Panc1 (cell line): ENCODE results near the gene RMDN3. TPM values are rescaled to one million over a fixed set of nuclear protein-coding genes. Genes with fewer than 3 reads are reported as not detected.

Source experiments
- ATAC-seq: fragments of 200-7000 bp; cut with Tn5 transposase; 2 replicates; pipeline ENCODE4 v1.9.1; 2020; ENCODE audit warnings: mild to moderate bottlenecking, moderate library complexity
- BruUV-seq: library from RNA; stranded (reverse); fragments of 400-500 nt; replicated peaks from 2 replicates; lab custom pipeline; 2021; lab: Mats Ljungman, UMichigan
- CTCF ChIA-PET: fragments of 300-600 bp; sonication (Branson Sonifier 250); formaldehyde crosslinking; loops from one replicate; lab custom pipeline; 2022; ENCODE audit warnings: antibody characterized with exemption; lab: Charles Lee
- POLR2A ChIA-PET: fragments of 300-600 bp; sonication (Branson Sonifier 250); formaldehyde crosslinking; loops from one replicate; lab custom pipeline; 2022; ENCODE audit warnings: antibody characterized with exemption; lab: Charles Lee
- DNase-seq: peaks from one replicate; pipeline ENCODE4 v3.0.0-alpha.2; 2010; ENCODE audit warnings: low read depth, low spot score
- H3K27ac ChIP-seq: 2 replicates; pipeline ENCODE4 v1.5.1; 2011; ENCODE audit warnings: mild to moderate bottlenecking, low read length, inconsistent platforms
- H3K27me3 ChIP-seq: fragments of 200-500 bp; sonication (Bioruptor generic); 2 replicates; pipeline ENCODE4 v1.6.0; 2014; ENCODE audit warnings: low read length, inconsistent platforms; ENCODE audit not compliant: control insufficient read depth, insufficient read depth
- H3K36me3 ChIP-seq: fragments of 200-500 bp; sonication (Bioruptor generic); 2 replicates; pipeline ENCODE4 v1.5.1; 2014; ENCODE audit warnings: inconsistent platforms, mild to moderate bottlenecking, low read length, moderate library complexity; ENCODE audit not compliant: control insufficient read depth, insufficient read depth
- H3K4me1 ChIP-seq: 2 replicates; pipeline ENCODE4 v1.5.1; 2011; ENCODE audit warnings: inconsistent platforms, mild to moderate bottlenecking, low read length, moderate library complexity; ENCODE audit not compliant: control insufficient read depth, insufficient read depth
- H3K4me3 ChIP-seq, 2 experiments: 2 replicates each; pipeline ENCODE4 v1.5.1; 2011 to 2012; ENCODE audit warnings: low read depth in 2 of 2, low read length in 2 of 2, mild to moderate bottlenecking in 2 of 2, inconsistent platforms in 1 of 2, moderate library complexity in 1 of 2
- H3K9me3 ChIP-seq: fragments of 200-500 bp; sonication (Bioruptor generic); 2 replicates; pipeline ENCODE4 v1.5.1; 2014; ENCODE audit warnings: low read depth, mild to moderate bottlenecking, inconsistent platforms, low read length, moderate library complexity; ENCODE audit not compliant: control insufficient read depth, insufficient read depth
- POLR2AphosphoS5 ChIP-seq: IDR thresholded peaks from 2 replicates; pipeline ENCODE4 v1.6.1; 2012; ENCODE audit warnings: mild to moderate bottlenecking, low read depth, low read length, moderate library complexity
- SIN3A ChIP-seq: IDR thresholded peaks from 2 replicates; pipeline ENCODE4 v1.6.1; 2012; ENCODE audit warnings: low read depth, mild to moderate bottlenecking, low read length, moderate library complexity, borderline replicate concordance; ENCODE audit not compliant: insufficient read depth
- TCF7L2 ChIP-seq: IDR thresholded peaks from 2 replicates; pipeline ENCODE4 v1.6.1; 2011; ENCODE audit warnings: mild to moderate bottlenecking, low read depth, low read length, inconsistent platforms
- in situ Hi-C: cut with HindIII; loops from 2 replicates; pipeline ENCODE4 v1.10.0; 2016; ENCODE audit warnings: low sequenced_read_pairs, low pct_unique_long_range_greater_than_20kb
- intact Hi-C: fragments of 100-400 bp; cut with micrococcal nuclease; formaldehyde crosslinking; loops from one replicate; pipeline ENCODE4 v1.10.0; 2022; ENCODE audit not compliant: unreplicated experiment
- total RNA-seq: library from RNA; stranded (reverse); gene quantifications from one replicate; pipeline ENCODE4 v1.2.1, GENCODE V29; 2021; ENCODE audit not compliant: unreplicated experiment
- TF ChIP-seq, protein P1 (sequence below): fragments of 450-650 bp; IDR thresholded peaks from 2 replicates; pipeline ENCODE4 v1.5.1; 2017; ENCODE audit warnings: mild to moderate bottlenecking
- TF ChIP-seq, protein P2 (sequence below), 2 experiments: IDR thresholded peaks; 2 replicates each; pipeline ENCODE4 v1.6.1; 2011 to 2012; ENCODE audit warnings: low read depth in 2 of 2, control low read depth in 1 of 2, low read length in 1 of 2, mild to moderate bottlenecking in 1 of 2, moderate library complexity in 1 of 2; ENCODE audit not compliant: insufficient read depth in 1 of 2

Gene RMDN3
- total RNA-seq, 1 experiment from 2014 or later: 33.2 TPM

DNA sequence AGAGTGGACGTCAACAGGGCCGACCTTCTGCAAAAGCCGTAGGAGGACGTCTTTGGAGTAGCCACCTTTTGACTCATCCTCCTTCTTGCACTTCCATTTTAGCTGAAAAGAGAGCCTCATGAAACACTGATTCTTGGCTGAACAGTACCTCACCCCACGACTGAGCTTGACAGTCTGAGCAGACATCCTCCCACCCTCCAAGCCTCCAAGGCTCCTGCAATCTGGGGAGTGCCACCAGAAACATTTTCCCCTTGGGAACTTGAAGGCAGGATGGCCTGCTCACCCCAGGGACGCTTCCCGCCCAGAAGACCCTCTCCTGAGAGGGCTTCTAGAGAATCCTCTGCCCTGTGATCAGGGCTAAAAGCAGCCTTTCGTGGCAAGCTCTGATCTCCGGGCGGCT lies 20.0 kb upstream of the RMDN3 start:
- no peaks in the 10 kb centered on the region for H3K27me3 ChIP-seq
- in situ Hi-C loops: loop anchor here (25.0 kb wide), 1 partner anchor 138 kb away; no protein-coding TSS in a partner anchor
- H3K4me1 ChIP-seq: peaks cover 4% of the 10 kb centered on the region; the same call in 1 of the 2 replicates
- DNase-seq (no peak), ATAC-seq (no peak)
- no peak overlapping the region for H3K27ac ChIP-seq
- H3K9me3 ChIP-seq: no peaks in the 10 kb centered on the region
- TF ChIP-seq, protein P1, sequence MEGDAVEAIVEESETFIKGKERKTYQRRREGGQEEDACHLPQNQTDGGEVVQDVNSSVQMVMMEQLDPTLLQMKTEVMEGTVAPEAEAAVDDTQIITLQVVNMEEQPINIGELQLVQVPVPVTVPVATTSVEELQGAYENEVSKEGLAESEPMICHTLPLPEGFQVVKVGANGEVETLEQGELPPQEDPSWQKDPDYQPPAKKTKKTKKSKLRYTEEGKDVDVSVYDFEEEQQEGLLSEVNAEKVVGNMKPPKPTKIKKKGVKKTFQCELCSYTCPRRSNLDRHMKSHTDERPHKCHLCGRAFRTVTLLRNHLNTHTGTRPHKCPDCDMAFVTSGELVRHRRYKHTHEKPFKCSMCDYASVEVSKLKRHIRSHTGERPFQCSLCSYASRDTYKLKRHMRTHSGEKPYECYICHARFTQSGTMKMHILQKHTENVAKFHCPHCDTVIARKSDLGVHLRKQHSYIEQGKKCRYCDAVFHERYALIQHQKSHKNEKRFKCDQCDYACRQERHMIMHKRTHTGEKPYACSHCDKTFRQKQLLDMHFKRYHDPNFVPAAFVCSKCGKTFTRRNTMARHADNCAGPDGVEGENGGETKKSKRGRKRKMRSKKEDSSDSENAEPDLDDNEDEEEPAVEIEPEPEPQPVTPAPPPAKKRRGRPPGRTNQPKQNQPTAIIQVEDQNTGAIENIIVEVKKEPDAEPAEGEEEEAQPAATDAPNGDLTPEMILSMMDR: no peak
- no peak for TF ChIP-seq TCF7L2
- no peak for TF ChIP-seq SIN3A
- TF ChIP-seq, protein P2, sequence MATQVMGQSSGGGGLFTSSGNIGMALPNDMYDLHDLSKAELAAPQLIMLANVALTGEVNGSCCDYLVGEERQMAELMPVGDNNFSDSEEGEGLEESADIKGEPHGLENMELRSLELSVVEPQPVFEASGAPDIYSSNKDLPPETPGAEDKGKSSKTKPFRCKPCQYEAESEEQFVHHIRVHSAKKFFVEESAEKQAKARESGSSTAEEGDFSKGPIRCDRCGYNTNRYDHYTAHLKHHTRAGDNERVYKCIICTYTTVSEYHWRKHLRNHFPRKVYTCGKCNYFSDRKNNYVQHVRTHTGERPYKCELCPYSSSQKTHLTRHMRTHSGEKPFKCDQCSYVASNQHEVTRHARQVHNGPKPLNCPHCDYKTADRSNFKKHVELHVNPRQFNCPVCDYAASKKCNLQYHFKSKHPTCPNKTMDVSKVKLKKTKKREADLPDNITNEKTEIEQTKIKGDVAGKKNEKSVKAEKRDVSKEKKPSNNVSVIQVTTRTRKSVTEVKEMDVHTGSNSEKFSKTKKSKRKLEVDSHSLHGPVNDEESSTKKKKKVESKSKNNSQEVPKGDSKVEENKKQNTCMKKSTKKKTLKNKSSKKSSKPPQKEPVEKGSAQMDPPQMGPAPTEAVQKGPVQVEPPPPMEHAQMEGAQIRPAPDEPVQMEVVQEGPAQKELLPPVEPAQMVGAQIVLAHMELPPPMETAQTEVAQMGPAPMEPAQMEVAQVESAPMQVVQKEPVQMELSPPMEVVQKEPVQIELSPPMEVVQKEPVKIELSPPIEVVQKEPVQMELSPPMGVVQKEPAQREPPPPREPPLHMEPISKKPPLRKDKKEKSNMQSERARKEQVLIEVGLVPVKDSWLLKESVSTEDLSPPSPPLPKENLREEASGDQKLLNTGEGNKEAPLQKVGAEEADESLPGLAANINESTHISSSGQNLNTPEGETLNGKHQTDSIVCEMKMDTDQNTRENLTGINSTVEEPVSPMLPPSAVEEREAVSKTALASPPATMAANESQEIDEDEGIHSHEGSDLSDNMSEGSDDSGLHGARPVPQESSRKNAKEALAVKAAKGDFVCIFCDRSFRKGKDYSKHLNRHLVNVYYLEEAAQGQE (IDR thresholded peaks at IDR 0.05; ENCODE audit: insufficient read depth in 1 of 2, low read depth in 2 of 2, low read length in 1 of 2): no peak
- TF ChIP-seq POLR2AphosphoS5: no peak
- ChIA-PET POLR2A (no interaction called here), CTCF (no interaction called here)
- BruUV-seq: no TSS peak
- H3K4me3 ChIP-seq: no peak overlapping the region
- intact Hi-C loops: no loop called here
- no peaks in the 10 kb centered on the region; the same call in 1 of the 2 replicates for H3K36me3 ChIP-seq

DNA sequence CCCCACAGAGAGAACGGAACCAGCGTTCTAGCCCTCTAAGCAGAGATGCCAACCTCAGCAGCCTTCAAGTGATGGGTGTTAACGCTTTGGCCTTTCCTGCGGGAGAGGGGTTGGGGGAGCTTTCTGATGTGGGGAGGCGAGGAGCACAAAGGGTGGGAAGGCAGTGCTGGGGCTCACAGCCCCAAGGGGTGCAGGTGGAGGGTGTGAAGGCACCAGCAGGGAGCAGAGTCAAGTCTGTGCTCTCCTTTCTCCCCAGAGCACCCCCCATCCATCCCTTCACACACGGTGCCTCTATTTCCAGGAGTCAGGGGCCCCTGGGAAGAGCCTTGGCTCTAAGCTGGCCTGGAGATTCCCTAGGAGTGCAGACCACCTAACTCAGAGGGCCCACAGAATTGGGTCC lies 18.8 kb upstream of the RMDN3 start:
- CTCF ChIA-PET: no interaction called here
- POLR2A ChIA-PET: no interaction called here
- no peak overlapping the region for H3K4me3 ChIP-seq
- DNase-seq (no peak), ATAC-seq (no peak)
- in situ Hi-C loops (no loop called here), intact Hi-C loops (no loop called here)
- no TSS peak for BruUV-seq
- H3K9me3 ChIP-seq: no peaks in the 10 kb centered on the region
- no peak overlapping the region for H3K27ac ChIP-seq
- TF ChIP-seq, protein P1: no peak
- TF ChIP-seq SIN3A: no peak
- no peak for TF ChIP-seq TCF7L2
- no peak for TF ChIP-seq POLR2AphosphoS5
- TF ChIP-seq, protein P2 (IDR thresholded peaks at IDR 0.05; ENCODE audit: insufficient read depth in 1 of 2, low read depth in 2 of 2, low read length in 1 of 2): no peak
- no peaks in the 10 kb centered on the region for H3K36me3 ChIP-seq
- peaks cover 11% of the 10 kb centered on the region; the same call in 1 of the 2 replicates for H3K4me1 ChIP-seq
- no peaks in the 10 kb centered on the region for H3K27me3 ChIP-seq
